Gastroesophageal sphincter (tissue), 2 donors: ENCODE measurements around the gene ETS2.
"Not testable (repeated sequence)": the region's sequence is repeated elsewhere in the genome, so short reads cannot be mapped to it uniquely, and the experiment has no call there.

Experiments
- EP300 ChIP-seq: sonication (generic); formaldehyde crosslinking; IDR thresholded peaks from one replicate; pipeline ENCODE4 v1.6.1; 2017; ENCODE audit warnings: antibody characterized with exemption, mild to moderate bottlenecking
- POLR2A ChIP-seq, 2 donors: fragments of 450-650 bp; IDR thresholded peaks; one replicate each; pipeline ENCODE4 v1.6.1; 2017; ENCODE audit warnings: antibody characterized with exemption in 2 of 2, mild to moderate bottlenecking in 2 of 2, moderate library complexity in 1 of 2
- POLR2AphosphoS5 ChIP-seq: sonication (generic); formaldehyde crosslinking; IDR thresholded peaks from one replicate; pipeline ENCODE4 v1.6.1; 2017; ENCODE audit warnings: antibody characterized with exemption

GRCh38 chr21:38845374-38845773, 39.6 kb downstream of the ETS2 start:
- TF ChIP-seq POLR2A (IDR thresholded peaks at IDR 0.05); POLR2AphosphoS5; EP300: not testable (repeated sequence)
